ENCODE measurements around the gene INPP5A.

The INPP5A gene

DNA sequence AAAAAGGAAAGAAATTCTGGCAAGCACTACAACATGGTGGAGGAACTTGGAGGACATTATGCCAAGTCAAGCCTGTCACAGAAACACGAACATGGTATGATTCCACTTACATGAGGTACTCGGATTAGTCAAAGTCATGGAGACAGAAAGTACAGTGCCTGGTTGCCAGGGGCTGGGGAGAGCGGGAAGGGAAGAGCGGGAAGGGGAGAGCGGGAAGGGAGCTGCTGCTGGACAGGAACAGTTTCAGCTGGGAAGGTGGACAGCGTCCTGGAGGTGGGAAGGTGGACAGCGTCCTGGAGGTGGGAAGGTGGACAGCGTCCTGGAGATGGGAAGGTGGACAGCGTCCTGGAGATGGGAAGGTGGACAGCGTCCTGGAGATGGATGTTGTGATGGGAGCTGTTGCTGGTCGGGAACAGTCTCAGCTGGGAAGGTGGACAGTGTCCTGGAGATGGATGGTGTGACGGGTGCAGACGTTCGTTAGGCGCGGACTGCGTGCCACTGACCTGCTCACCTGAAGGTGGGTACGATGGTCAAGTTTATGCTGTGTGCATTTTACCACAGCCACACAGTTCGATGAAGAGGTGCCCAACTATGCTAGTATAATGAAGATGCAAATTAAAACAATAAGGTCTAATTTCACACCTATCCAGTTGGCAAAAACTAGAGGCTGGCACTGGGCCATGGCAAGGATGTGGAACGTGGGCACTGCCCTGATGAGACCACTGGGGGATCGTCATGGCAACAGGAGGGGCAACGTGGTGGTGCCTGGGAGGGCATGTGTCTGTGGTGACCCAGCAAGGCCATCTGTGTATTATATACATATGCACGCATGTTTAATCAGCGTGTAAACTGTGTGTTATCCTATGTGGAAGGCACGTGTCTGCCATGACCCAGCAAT, 144.5 kb downstream of the INPP5A start:
- peak; percentile 55 for DNase-seq

DNA sequence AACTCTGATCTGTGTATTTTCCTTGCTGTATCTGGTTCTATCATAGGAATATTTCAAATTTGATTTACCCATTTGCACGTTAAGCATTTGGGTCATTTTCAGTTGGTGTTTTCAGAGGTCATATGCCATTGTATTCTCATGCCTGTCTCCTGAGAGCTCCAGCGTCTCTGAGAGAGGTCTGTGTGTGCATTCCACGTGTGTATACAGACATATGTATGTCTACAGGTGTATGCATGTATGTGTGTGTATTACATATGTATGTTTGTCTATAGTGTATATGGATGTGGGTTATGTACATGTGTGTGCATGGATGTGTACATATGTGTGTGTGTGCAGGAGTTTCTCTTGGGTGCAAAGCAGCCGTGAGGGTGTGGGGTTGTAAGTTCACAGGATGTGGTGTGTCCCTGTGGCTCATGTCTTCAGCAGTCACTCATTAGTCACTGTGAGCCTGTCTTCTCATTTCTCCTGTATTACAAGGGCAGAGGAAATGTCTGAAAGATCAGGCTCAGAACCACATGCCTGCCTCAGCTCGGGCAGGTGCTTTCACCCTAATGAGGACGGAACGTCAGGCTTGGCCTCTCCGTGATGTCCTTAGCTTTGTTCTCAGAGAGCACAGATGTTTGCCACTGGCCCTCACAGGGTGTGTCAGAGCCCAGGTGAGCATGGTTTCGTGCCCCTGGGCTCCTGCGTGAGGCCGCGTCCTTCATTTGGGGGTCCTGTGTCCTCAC, 146.7 kb downstream of the INPP5A start:
- DNase-seq, result peak; percentile 57

DNA sequence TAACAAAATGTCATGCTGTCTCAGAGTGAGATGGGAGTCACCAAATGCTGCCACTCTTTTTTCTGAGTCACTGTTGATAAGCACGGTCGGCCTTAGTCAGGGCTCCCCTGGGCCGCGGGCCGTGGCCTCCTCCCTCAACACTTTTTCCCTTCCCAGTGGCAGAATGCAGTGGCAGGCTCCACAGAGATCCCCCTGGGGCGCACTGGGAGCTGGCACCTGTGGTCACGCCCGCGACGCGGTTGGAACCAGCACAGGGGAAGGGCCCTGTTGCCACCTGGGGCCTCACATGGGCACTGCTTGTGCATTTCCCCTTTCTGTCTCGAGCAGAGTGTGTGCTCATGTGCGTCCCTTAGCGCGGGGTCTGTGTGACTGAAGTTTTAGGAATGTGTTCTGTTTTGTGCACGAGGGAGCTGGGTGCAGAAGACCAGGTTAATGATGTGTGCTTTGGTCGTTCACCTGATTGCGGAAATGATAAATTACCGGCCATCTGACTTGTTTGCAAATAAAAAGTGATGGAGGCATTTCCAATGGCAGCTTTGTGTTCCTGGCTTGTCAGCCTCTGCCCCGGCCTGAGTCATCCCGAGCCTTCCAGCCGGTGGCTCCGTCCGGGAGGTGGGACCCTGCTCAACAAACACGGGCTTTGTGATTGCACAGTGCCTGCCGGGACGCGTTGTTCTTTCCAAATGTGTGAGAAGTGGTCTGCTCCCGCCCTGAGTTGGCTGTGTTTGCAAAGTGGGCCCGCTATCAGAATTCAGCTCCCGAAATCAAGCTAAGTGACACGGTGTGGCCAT, 147.7 kb downstream of the INPP5A start:
- DNase-seq, result peak; percentile 54

DNA sequence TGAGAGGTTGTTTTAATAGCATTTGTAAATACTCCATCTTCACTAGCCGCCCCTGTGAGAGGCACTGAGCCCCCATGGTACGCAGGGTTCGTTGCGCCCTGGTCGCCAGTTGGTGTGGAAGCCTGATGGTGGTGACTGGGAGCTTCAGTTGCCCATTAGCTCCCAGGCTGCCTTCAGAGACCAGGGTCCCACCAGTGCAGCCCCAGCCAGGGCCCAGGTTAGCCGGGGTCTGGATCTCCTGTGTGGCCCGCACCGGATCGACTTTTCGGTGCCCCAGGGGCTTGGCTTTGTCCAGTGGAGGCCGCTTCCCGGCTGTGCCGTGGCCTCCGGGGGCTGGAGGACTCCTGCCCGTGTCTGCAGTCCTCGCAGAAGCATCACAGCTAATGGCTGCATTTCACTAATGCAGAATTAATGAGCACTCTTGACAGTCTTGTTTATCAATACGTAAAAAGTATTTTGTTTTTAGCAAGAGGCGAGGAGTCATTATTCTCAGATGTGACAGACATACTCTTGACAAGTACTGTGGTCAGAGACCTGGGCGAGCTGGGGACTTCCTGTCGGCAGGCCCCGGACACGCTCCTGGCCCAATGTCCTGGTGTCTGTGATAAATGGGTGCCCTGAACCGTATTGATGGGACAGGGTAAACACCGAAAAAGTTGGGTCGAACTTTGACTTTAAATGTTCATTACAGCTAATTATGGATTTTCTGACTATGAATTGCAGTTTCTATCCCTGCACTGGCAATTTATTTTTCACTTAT, 148.5 kb downstream of the INPP5A start:
- peak; percentile 62 for DNase-seq

- peak; percentile 55 for DNase-seq
Measured at GRCh38 chr10:132687181-132687892, 149.8 kb downstream of the INPP5A start.

GRCh38 chr10:132687893-132688579, 150.4 kb downstream of the INPP5A start:
- DNase-seq, result peak; percentile 39

GRCh38 chr10:132688580-132689420, 151.2 kb downstream of the INPP5A start:
- peak; percentile 38 for DNase-seq

DNA sequence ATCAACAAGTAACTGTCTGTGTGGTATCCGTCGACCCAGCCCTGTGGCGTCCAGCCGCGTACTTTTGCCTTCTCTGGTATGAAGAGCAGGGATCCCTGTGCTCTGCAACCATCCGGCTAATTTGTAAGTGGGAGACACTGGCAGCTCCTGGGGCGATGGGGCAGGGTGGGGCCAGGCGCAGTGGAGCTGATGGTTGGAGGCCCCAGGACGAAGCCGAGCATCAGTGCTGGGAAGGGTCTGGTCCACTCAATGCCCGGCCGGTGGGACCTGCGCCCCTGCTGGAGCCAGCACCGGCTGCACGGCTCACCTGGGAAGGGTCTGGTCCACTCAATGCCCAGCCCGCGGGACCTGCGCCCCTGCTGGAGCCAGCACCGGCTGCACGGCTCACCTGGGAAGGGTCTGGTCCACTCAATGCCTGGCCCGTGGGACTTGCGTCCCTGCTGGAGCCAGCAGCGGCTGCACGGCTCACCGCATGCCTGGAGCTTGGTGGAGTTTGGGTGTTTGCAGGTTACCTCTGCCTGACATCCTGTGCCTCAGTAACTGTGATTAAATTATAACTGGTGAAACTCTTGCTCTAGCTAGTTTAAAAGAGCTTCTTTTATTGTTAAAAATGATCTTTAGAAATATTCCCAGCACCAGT, 152.3 kb downstream of the INPP5A start:
- DNase-seq, result peak; percentile 17

DNA sequence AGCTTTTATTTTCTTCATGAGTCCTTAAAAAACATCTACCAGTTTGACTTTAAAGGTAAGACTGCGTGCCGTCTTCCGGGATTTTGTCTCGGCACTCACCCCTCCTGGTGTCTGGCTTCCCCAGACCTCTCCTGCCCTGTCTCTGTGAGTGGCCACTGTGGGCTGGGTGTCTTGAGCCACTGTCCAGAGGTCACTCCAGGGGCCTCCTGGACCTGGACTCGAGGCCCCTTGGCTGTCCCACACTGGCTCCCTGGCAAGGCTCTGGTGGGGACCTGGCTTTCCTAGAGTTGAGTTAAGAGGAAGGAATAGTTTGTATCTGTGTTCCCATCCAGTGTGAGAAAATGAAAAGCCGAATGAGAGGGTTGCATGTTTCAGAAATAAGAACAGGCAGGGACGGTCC, 152.8 kb downstream of the INPP5A start:
- peak; percentile 13 for DNase-seq

- peak; percentile 43 for DNase-seq
Measured at GRCh38 chr10:132690821-132691610, 153.4 kb downstream of the INPP5A start.

DNA sequence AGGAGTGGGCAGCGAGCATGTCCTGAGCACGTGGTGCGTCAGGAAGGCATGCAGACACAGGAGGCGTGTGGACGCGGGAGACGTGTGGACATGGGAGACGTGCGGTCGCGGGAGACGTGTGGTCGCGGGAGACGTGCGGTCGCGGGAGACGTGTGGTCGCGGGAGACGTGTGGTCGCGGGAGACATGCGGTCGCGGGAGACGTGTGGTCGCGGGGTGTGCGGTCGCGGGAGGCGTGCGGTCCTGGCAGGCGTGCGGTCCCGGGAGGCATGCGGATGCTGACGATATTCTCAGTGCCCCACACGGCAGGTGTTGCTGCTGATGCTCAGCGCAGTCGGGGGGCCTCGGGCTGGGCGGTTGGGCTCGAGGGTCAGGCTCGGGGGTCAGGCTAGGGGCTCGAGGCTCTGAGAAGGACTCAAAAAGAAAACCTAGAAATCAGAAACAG, 154.1 kb downstream of the INPP5A start:
- DNase-seq, result peak; percentile 41

DNA sequence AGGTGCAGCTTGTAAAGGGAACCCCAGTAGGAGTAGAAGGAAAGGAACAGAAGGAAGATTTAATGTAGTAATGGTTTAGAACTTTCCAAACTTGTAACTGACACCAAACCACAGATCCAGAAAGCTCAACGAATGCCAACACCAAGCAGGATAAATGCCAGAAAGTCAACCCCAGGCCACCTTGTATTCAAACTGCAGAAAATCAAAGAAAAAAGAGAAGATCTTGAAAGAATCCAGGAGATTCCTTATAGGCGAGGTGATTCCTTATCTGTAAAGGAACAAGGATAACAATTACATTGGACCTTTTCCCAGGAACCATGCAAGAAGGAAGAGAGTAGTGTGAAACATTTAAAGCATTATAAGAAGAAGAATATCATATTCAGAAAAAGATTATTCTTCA, 154.7 kb downstream of the INPP5A start:
- no peak for DNase-seq

GRCh38 chr10:132693676-132694075, 156.1 kb downstream of the INPP5A start:
- no peak for DNase-seq

DNA sequence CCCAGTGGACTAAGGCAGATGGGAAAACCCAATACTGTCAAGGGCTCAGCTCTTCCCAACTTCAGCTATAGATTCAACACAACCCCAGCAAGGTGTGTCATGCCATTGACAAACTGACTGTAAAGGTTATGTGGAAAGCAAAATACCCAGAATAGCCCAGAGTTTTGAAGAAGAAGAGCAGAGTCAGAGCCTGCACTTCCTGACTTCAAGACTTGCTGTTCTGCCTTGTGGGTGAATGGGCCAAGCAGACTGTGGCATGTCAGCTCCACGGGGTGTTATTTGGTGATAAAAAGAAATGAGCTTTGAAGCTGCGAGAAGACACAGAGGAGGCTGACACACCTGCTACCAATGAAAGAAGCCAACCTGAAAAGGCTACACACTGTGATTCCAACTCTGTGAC, 158.6 kb downstream of the INPP5A start:
- peak; percentile 17 for DNase-seq

GRCh38 chr10:132696728-132697577, 159.4 kb downstream of the INPP5A start:
- peak; percentile 46 for DNase-seq

- peak; percentile 45 for DNase-seq
Measured at GRCh38 chr10:132697578-132698200, 160.1 kb downstream of the INPP5A start.

- peak; percentile 41 for DNase-seq
Measured at GRCh38 chr10:132698211-132698751, 160.7 kb downstream of the INPP5A start.
